GM19372 (cell line): ENCODE data around the gene EGFLAM.

Experiments
- ATAC-seq: cut with Tn5 transposase; IDR thresholded peaks from one replicate; pipeline ENCODE4 v1.9.1; 2021; ENCODE audit warnings: mild to moderate bottlenecking, low read depth, moderate library complexity; ENCODE audit not compliant: unreplicated experiment

EGFLAM gene

GRCh38 chr5:38263983-38264382 is 5.6 kb downstream of the EGFLAM start:
- no peak for ATAC-seq

- ATAC-seq = peak; percentile 87
Measured at GRCh38 chr5:38265546-38266179, 7.3 kb downstream of the EGFLAM start.

- no peak for ATAC-seq
Measured at GRCh38 chr5:38267372-38267771, 9.0 kb downstream of the EGFLAM start.

- ATAC-seq = no peak
Measured at GRCh38 chr5:38273626-38274025, 15.3 kb downstream of the EGFLAM start.

GRCh38 chr5:38274370-38274769 is 16.0 kb downstream of the EGFLAM start:
- no peak for ATAC-seq

GRCh38 chr5:38284384-38284783 is 26.0 kb downstream of the EGFLAM start:
- ATAC-seq = no peak

GRCh38 chr5:38285226-38285625 is 26.9 kb downstream of the EGFLAM start:
- no peak for ATAC-seq

GRCh38 chr5:38286002-38286401 is 27.6 kb downstream of the EGFLAM start:
- no peak for ATAC-seq

GRCh38 chr5:38287124-38287523 is 28.8 kb downstream of the EGFLAM start:
- ATAC-seq = no peak

GRCh38 chr5:38289457-38289856 is 31.1 kb downstream of the EGFLAM start:
- ATAC-seq = no peak

GRCh38 chr5:38290028-38290653 is 31.8 kb downstream of the EGFLAM start:
- ATAC-seq = no peak

- ATAC-seq = no peak
Measured at GRCh38 chr5:38291355-38291754, 33.0 kb downstream of the EGFLAM start.

GRCh38 chr5:38292228-38292627 is 33.9 kb downstream of the EGFLAM start:
- no peak for ATAC-seq

- ATAC-seq = no peak
Measured at GRCh38 chr5:38295751-38296150, 37.4 kb downstream of the EGFLAM start.

GRCh38 chr5:38297830-38298608 is 39.7 kb downstream of the EGFLAM start:
- no peak for ATAC-seq

GRCh38 chr5:38299585-38299984 is 41.2 kb downstream of the EGFLAM start:
- no peak for ATAC-seq

GRCh38 chr5:38305148-38305547 is 46.8 kb downstream of the EGFLAM start:
- ATAC-seq = no peak

GRCh38 chr5:38307845-38308244 is 49.5 kb downstream of the EGFLAM start:
- no peak for ATAC-seq

GRCh38 chr5:38316544-38317224 is 58.3 kb downstream of the EGFLAM start:
- ATAC-seq = no peak

GRCh38 chr5:38317868-38318267 is 59.5 kb downstream of the EGFLAM start:
- no peak for ATAC-seq

- no peak for ATAC-seq
Measured at GRCh38 chr5:38319491-38319890, 61.1 kb downstream of the EGFLAM start.
